ENCODE results near the gene EMD. TPM values are rescaled to one million over a fixed set of nuclear protein-coding genes. Genes with fewer than 3 reads are reported as not detected.

EMD gene
- total and polyA plus RNA-seq, 2 donors (not counting 1 experiment from before 2014, with no cell fraction given) = 81.7 to 132 TPM

GRCh38 chrX:154359362-154360154 lies 19.5 kb upstream of the EMD start:
- DNase-seq (no peak), ATAC-seq (ENCODE audit: low read depth) (no peak)
- WGBS (ENCODE audit: insufficient coverage) = 97% methylated on average over 20 of the region's 41 CpGs
- TF ChIP-seq EZH2 (IDR thresholded peaks at IDR 0.05; ENCODE audit: borderline replicate concordance, insufficient read depth, low read depth, low read length, poor library complexity, severe bottlenecking) (no peak), CTCF (IDR thresholded peaks at IDR 0.05) (no peak)
- H3K9ac ChIP-seq (ENCODE audit: low read length) = no peak overlapping the region
- no peaks in the 10 kb centered on the region for H3K4me1 ChIP-seq (ENCODE audit: control insufficient read depth in 2 of 2, insufficient read depth in 2 of 2, low read length in 2 of 2)
- peaks cover 4% of the 10 kb centered on the region for H3K4me1 Mint-ChIP-seq
- no peaks in the 10 kb centered on the region for H3K27me3 ChIP-seq (replicated peaks in 1 of 4; ENCODE audit: control extremely low read depth in 1 of 4, control insufficient read depth in 3 of 4, insufficient read depth in 4 of 4, low read length in 3 of 4)
- ChIA-PET POLR2A (no interaction called here), CTCF (no interaction called here)
- no peak overlapping the region for H3K4me3 ChIP-seq (ENCODE audit: control extremely low read depth in 1 of 5, extremely low read depth in 1 of 5, insufficient read depth in 1 of 5, low read depth in 2 of 5, low read length in 4 of 5)
- H3K27me3 Mint-ChIP-seq = no peaks in the 10 kb centered on the region
- no peak overlapping the region for H2AFZ ChIP-seq (ENCODE audit: insufficient read depth, low read depth, low read length, poor library complexity, severe bottlenecking)
- H3K79me2 ChIP-seq (ENCODE audit: control insufficient read depth, insufficient read depth, low read length) = peaks cover 31% of the 10 kb centered on the region
- no peaks in the 10 kb centered on the region for H3K9me3 ChIP-seq (ENCODE audit: control extremely low read depth in 1 of 3, control insufficient read depth in 2 of 3, insufficient read depth in 1 of 3, low read length in 2 of 3)
- no peaks in the 10 kb centered on the region for H3K9me3 Mint-ChIP-seq (ENCODE audit: insufficient read depth)
- H3K4me2 ChIP-seq (replicated peaks; ENCODE audit: low read depth, low read length, poor library complexity, severe bottlenecking) = no peak overlapping the region
- H3K27ac Mint-ChIP-seq = no peak overlapping the region
- peaks cover 81% of the 10 kb centered on the region for H4K20me1 ChIP-seq (ENCODE audit: control insufficient read depth, insufficient read depth, low read length, poor library complexity, severe bottlenecking)
- peaks cover 0 to 81% of the 10 kb centered on the region in 2 experiments for H3K36me3 ChIP-seq (replicated peaks in 1 of 2; ENCODE audit: control extremely low read depth in 1 of 2, control insufficient read depth in 1 of 2, extremely low read depth in 1 of 2, insufficient read depth in 2 of 2, low read length in 1 of 2)
- no peak overlapping the region for H3K27ac ChIP-seq (ENCODE audit: low read length in 2 of 2)
- intact Hi-C loops (cut with micrococcal nuclease) = no loop called here
- no peak overlapping the region for H3K4me3 Mint-ChIP-seq

GRCh38 chrX:154360155-154360713 lies 18.9 kb upstream of the EMD start:
- no peak for TF ChIP-seq CTCF (IDR thresholded peaks at IDR 0.05)
- no peak for TF ChIP-seq EZH2 (IDR thresholded peaks at IDR 0.05; ENCODE audit: borderline replicate concordance, insufficient read depth, low read depth, low read length, poor library complexity, severe bottlenecking)
- H3K4me1 ChIP-seq (ENCODE audit: control insufficient read depth in 2 of 2, insufficient read depth in 2 of 2, low read length in 2 of 2) = no peaks in the 10 kb centered on the region
- intact Hi-C loops (cut with micrococcal nuclease) = no loop called here
- Mint-ChIP-seq H3K4me1 (peaks cover 4% of the 10 kb centered on the region), H3K4me3 (no peak overlapping the region), H3K27me3 (no peaks in the 10 kb centered on the region), H3K27ac (no peak overlapping the region), H3K9me3 (ENCODE audit: insufficient read depth) (no peaks in the 10 kb centered on the region)
- H3K4me3 ChIP-seq (ENCODE audit: control extremely low read depth in 1 of 5, extremely low read depth in 1 of 5, insufficient read depth in 1 of 5, low read depth in 2 of 5, low read length in 4 of 5) = no peak overlapping the region
- ATAC-seq (ENCODE audit: low read depth) = no peak
- CTCF ChIA-PET = no interaction called here
- H3K36me3 ChIP-seq (replicated peaks in 1 of 2; ENCODE audit: control extremely low read depth in 1 of 2, control insufficient read depth in 1 of 2, extremely low read depth in 1 of 2, insufficient read depth in 2 of 2, low read length in 1 of 2) = peaks cover 0 to 83% of the 10 kb centered on the region in 2 experiments
- H3K27ac ChIP-seq (ENCODE audit: low read length in 2 of 2) = no peak overlapping the region
- H3K9ac ChIP-seq (ENCODE audit: low read length) = no peak overlapping the region
- H3K27me3 ChIP-seq (replicated peaks in 1 of 4; ENCODE audit: control extremely low read depth in 1 of 4, control insufficient read depth in 3 of 4, insufficient read depth in 4 of 4, low read length in 3 of 4) = no peaks in the 10 kb centered on the region
- no peaks in the 10 kb centered on the region for H3K9me3 ChIP-seq (ENCODE audit: control extremely low read depth in 1 of 3, control insufficient read depth in 2 of 3, insufficient read depth in 1 of 3, low read length in 2 of 3)
- no peak overlapping the region for H2AFZ ChIP-seq (ENCODE audit: insufficient read depth, low read depth, low read length, poor library complexity, severe bottlenecking)
- POLR2A ChIA-PET = no interaction called here
- no peak for DNase-seq
- H3K79me2 ChIP-seq (ENCODE audit: control insufficient read depth, insufficient read depth, low read length) = peaks cover 33% of the 10 kb centered on the region
- H3K4me2 ChIP-seq (replicated peaks; ENCODE audit: low read depth, low read length, poor library complexity, severe bottlenecking) = no peak overlapping the region
- WGBS (ENCODE audit: insufficient coverage) = 99% methylated on average over 14 of the region's 34 CpGs
- peaks cover 84% of the 10 kb centered on the region for H4K20me1 ChIP-seq (ENCODE audit: control insufficient read depth, insufficient read depth, low read length, poor library complexity, severe bottlenecking)

Measured in B cell (primary cell).